Nephron (organoid): ENCODE measurements around the gene UBE4B.

Experiments used
- H3K27ac Mint-ChIP-seq, 3 experiments: 2 replicates each; pipeline ENCODE4 v1.8.0; 2020; ENCODE audit warnings: mixed read lengths in 3 of 3, mild to moderate bottlenecking in 2 of 3, moderate library complexity in 1 of 3
- H3K27me3 Mint-ChIP-seq: 2 replicates; pipeline ENCODE4 v1.8.0; 2021; ENCODE audit warnings: low read depth, mild to moderate bottlenecking, moderate library complexity, mixed read lengths
- H3K36me3 Mint-ChIP-seq: 2 replicates; pipeline ENCODE4 v1.8.0; 2020; ENCODE audit warnings: low read depth, mixed read lengths
- H3K4me1 Mint-ChIP-seq: 2 replicates; pipeline ENCODE4 v1.8.0; 2020; ENCODE audit warnings: mixed read lengths
- H3K4me3 Mint-ChIP-seq, 3 experiments: 2 replicates each; pipeline ENCODE4 v1.8.0; 2020; ENCODE audit warnings: mild to moderate bottlenecking in 3 of 3, mixed read lengths in 3 of 3, moderate library complexity in 2 of 3
- H3K9me3 Mint-ChIP-seq: 2 replicates; pipeline ENCODE4 v1.8.0; 2020; ENCODE audit warnings: mixed read lengths
- TF ChIP-seq, protein P1 (sequence below), 3 experiments: fragments of 200-600 bp; sonication (generic); IDR thresholded peaks; one replicate each; pipeline ENCODE4 v1.5.0; 2021; ENCODE audit warnings: antibody characterized with exemption in 3 of 3; ENCODE audit not compliant: unreplicated experiment in 3 of 3

UBE4B gene

DNA sequence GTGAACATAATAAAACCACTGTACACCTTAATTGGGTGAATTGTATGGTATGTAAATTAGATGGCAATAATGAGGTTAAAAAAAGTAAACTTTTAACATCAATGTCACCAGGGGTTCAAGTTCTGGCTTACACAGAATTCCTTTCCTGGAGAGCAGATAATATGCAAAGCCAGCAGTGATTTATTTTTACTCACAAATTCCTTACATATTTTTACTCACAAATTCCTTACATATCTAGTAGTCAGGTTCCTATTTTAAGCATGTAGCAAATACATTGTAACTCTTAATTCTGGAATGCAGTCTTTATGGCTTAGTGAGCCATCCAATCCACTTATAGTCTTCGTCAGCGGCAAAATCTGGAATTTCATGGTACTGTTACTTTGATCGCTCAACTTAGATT, 1.3 kb upstream of the UBE4B start:
- Mint-ChIP-seq H3K27ac (peak overlapping the region; percentile 57 to 81 (median 67)), H3K4me1 (peaks cover 32% of the 10 kb centered on the region), H3K36me3 (no peaks in the 10 kb centered on the region), H3K9me3 (no peaks in the 10 kb centered on the region), H3K27me3 (no peaks in the 10 kb centered on the region), H3K4me3 (peak overlapping the region; percentile 46 to 70 (median 69))
- TF ChIP-seq, protein P1, sequence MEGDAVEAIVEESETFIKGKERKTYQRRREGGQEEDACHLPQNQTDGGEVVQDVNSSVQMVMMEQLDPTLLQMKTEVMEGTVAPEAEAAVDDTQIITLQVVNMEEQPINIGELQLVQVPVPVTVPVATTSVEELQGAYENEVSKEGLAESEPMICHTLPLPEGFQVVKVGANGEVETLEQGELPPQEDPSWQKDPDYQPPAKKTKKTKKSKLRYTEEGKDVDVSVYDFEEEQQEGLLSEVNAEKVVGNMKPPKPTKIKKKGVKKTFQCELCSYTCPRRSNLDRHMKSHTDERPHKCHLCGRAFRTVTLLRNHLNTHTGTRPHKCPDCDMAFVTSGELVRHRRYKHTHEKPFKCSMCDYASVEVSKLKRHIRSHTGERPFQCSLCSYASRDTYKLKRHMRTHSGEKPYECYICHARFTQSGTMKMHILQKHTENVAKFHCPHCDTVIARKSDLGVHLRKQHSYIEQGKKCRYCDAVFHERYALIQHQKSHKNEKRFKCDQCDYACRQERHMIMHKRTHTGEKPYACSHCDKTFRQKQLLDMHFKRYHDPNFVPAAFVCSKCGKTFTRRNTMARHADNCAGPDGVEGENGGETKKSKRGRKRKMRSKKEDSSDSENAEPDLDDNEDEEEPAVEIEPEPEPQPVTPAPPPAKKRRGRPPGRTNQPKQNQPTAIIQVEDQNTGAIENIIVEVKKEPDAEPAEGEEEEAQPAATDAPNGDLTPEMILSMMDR (IDR thresholded peaks at IDR 0.05; ENCODE audit: unreplicated experiment in 3 of 3): no peak

DNA sequence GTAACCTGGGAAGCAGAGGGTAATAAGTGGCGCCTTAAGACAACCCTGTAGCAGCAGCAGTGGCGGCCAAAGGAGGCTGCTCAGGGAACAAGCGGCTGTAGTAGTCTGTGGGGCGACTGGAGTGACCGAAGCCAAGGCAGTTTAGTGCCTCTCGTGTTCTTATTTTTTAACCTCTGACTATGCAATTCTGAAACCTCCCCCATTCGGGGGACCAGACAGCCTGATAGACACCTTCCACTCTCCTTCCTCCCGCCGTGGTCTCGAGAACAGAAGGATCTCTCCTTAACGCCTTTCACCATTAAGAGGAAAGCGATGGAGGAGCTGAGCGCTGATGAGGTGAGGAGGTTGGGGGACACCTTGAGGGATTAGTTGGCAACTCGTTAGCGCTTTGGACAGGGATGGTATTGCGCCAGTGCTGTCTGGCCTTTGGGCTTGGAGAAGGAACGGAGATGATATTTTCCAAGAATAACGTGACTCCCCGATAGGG, 644 bp downstream of the UBE4B start:
- peaks cover 8% of the 10 kb centered on the region for H3K36me3 Mint-ChIP-seq
- peak overlapping the region; percentile 87 to 99 (median 91) for H3K27ac Mint-ChIP-seq
- TF ChIP-seq, protein P1 (IDR thresholded peaks at IDR 0.05; ENCODE audit: unreplicated experiment in 3 of 3): no peak
- H3K27me3 Mint-ChIP-seq: no peaks in the 10 kb centered on the region
- peak overlapping the region; percentile 94 to 100 (median 95) for H3K4me3 Mint-ChIP-seq
- H3K4me1 Mint-ChIP-seq: peaks cover 32% of the 10 kb centered on the region
- H3K9me3 Mint-ChIP-seq: no peaks in the 10 kb centered on the region

DNA sequence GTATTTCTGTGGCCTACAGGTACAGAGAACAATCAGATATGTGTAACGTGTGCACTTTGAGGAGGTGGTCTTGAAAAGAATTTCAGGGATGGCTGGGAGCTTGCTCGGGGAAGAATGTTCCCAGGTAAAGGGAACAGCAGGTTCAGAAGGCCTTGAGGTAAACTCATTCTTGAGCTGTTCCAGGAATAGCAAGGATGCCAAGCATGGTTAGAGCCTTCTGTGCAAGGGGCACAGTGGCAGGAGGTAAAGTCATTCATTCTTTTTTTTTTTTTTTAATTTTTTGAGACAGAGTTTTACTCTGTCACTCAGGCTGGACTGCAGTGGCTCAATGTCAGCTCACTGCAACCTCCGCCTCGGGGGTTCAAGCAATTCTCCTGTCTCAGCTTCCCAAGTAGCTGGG, 10.0 kb downstream of the UBE4B start:
- TF ChIP-seq, protein P1 (IDR thresholded peaks at IDR 0.05; ENCODE audit: unreplicated experiment in 3 of 3): no peak
- peaks cover 24% of the 10 kb centered on the region for H3K36me3 Mint-ChIP-seq
- no peak overlapping the region for H3K27ac Mint-ChIP-seq
- H3K4me3 Mint-ChIP-seq: no peak overlapping the region
- peaks cover 31% of the 10 kb centered on the region for H3K4me1 Mint-ChIP-seq
- H3K9me3 Mint-ChIP-seq: no peaks in the 10 kb centered on the region
- no peaks in the 10 kb centered on the region for H3K27me3 Mint-ChIP-seq

DNA sequence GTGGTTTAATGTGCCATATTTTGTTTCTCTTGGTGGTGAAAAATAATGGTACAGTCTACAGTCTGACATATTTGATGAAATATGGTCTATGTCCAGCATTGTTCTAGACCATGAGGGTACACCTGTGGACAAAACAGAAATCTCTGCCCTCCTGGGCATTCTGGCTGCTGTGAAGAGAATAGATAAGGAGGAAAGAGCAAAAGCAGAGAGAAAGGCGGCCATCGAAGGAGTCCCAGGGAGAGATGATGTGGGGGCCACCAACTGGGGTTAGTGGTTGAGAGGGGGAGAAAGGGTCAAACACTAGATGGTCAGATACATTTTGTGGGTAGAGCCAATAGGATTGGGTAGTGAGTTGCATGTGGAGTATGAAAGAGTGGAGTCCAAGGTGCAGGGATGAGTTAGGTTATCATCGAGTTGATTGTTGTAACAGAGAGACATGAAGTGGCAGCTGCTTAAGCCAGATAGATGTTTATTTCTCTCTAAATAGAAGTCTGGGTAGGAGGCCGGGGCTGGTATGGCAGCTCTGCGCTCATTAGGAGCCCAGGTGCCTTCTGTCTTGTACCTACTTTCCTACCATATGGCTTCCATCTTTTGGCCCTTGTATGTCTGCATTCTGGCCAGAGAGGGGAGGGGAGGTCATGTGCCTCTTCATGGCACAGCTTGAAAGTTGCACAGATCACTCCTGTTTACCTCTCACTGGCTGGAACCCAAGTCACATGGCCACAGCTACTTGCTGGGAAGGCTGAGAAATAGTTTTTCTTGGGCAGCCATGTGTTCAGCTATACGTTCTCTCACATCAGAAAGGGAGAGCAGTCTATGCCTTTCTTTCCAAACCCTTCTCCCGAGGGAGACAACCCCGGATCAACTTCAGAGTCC, 13.0 kb downstream of the UBE4B start:
- Mint-ChIP-seq H3K4me1 (peaks cover 31% of the 10 kb centered on the region), H3K27ac (peak overlapping the region; percentile 12 to 36 (median 28))
- TF ChIP-seq, protein P1 (IDR thresholded peaks at IDR 0.05; ENCODE audit: unreplicated experiment in 3 of 3): no peak

DNA sequence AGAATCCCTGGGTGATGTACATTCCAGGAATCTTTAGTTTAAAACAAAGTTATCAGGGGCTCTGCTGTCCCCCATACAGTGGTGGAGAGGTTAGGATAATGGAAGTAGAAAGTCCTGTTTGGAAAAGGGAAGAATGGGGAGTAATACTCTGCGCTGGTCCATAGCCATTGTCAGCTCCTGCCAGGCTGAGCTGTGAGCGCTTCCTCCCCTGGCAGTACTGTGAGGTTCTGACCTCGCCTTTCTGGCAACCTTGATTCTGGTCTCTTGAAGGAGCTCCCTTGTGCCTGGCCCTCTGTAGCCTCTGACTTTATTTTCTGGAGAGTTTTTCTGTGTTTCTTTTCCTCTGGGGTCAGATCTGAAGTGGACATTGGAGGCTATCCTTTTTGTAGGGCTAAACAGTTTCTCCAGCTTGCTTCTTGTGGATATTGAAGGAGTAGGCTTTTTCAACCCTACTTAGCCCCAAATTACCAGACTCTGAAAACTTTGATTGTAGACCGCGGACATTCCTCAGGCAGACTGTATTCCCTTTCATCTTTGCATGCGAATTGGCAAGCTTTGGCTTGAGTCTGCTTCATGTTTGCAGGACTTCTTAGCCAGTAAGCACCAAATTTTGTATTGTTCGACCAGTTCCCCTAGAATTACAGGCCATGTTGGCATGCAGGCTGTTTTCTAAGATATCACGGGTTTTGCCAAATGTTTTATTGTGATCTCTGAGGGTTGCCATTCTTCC, 13.8 kb downstream of the UBE4B start:
- Mint-ChIP-seq H3K4me3 (no peak overlapping the region), H3K9me3 (no peaks in the 10 kb centered on the region), H3K36me3 (peaks cover 27% of the 10 kb centered on the region), H3K27ac (peak overlapping the region; percentile 12 to 36 (median 28)), H3K27me3 (no peaks in the 10 kb centered on the region), H3K4me1 (peaks cover 35% of the 10 kb centered on the region)
- TF ChIP-seq, protein P1 (IDR thresholded peaks at IDR 0.05; ENCODE audit: unreplicated experiment in 3 of 3): no peak

More for the DNA sequence above, 13.0 kb downstream of the UBE4B start:
- Mint-ChIP-seq H3K27me3 (no peaks in the 10 kb centered on the region), H3K9me3 (no peaks in the 10 kb centered on the region), H3K4me3 (no peak overlapping the region), H3K36me3 (peaks cover 23% of the 10 kb centered on the region)
